NB4 (cell line): Measurements from ENCODE around the gene ARPC1A.

Experiments used
- DNase-seq: peaks from one replicate; pipeline ENCODE4 v3.0.0; 2010; ENCODE audit warnings: low read depth
- H3K4me3 ChIP-seq: one replicate; pipeline ENCODE4 v1.5.1; 2011; ENCODE audit warnings: mild to moderate bottlenecking, low read depth, low read length, moderate library complexity
- MYC ChIP-seq: IDR thresholded peaks from 2 replicates; pipeline ENCODE4 v1.6.1; 2011; ENCODE audit warnings: low read depth, low read length
- POLR2A ChIP-seq: IDR thresholded peaks from 2 replicates; pipeline ENCODE4 v1.6.1; 2011; ENCODE audit warnings: mild to moderate bottlenecking; ENCODE audit not compliant: insufficient read length; ENCODE audit errors: extremely low read depth
- TF ChIP-seq, protein P1 (sequence below): IDR thresholded peaks from 2 replicates; pipeline ENCODE4 v1.6.1; 2011; ENCODE audit warnings: low read depth, low read length
- TF ChIP-seq, protein P2 (sequence below): IDR thresholded peaks from one replicate; pipeline ENCODE4 v1.5.1; 2012; ENCODE audit warnings: low read depth, low read length

ARPC1A gene

DNA sequence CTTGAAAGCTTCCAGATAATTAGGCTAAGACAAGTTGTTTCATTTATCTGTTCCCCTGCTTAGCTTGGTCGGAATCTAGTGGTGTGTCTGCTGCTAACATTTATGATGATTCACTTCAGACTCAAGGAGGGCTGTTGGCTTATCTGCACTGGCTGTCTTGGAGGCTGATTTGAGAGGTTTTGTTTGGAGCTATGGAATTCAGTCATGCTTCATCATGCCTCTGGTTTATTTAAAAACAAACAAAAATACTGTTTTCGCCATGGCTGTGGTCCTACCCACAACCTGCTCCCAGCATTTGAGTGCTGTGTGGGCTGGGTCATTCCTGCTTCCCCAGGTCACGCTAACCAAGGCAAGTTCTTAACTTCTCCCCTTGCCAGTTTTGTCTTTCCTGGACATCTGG lies 37.1 kb downstream of the ARPC1A start:
- TF ChIP-seq, protein P1, sequence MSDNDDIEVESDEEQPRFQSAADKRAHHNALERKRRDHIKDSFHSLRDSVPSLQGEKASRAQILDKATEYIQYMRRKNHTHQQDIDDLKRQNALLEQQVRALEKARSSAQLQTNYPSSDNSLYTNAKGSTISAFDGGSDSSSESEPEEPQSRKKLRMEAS, result no peak
- TF ChIP-seq, protein P2, sequence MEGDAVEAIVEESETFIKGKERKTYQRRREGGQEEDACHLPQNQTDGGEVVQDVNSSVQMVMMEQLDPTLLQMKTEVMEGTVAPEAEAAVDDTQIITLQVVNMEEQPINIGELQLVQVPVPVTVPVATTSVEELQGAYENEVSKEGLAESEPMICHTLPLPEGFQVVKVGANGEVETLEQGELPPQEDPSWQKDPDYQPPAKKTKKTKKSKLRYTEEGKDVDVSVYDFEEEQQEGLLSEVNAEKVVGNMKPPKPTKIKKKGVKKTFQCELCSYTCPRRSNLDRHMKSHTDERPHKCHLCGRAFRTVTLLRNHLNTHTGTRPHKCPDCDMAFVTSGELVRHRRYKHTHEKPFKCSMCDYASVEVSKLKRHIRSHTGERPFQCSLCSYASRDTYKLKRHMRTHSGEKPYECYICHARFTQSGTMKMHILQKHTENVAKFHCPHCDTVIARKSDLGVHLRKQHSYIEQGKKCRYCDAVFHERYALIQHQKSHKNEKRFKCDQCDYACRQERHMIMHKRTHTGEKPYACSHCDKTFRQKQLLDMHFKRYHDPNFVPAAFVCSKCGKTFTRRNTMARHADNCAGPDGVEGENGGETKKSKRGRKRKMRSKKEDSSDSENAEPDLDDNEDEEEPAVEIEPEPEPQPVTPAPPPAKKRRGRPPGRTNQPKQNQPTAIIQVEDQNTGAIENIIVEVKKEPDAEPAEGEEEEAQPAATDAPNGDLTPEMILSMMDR, result no peak
- TF ChIP-seq POLR2A, result no peak
- TF ChIP-seq MYC, result no peak
- no peak overlapping the region for H3K4me3 ChIP-seq
- no peak for DNase-seq

DNA sequence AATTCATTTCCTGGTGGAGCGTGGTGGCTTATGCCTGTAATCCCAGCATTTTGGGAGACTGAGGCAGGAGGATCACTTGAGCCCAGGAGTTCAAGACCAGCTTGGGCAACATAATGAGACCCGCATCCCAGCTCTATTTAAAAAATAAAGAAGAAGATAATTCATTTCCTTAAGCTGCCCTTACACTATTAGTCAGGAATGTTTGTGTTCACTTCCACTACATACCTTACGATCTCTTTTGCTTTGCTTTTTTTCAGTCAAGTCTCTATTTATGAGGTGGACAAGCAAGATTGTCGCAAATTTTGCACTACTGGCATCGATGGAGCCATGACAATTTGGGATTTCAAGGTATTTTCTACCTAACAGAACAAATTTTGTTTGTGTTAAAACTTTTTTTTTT lies 37.6 kb downstream of the ARPC1A start:
- H3K4me3 ChIP-seq, result no peak overlapping the region
- TF ChIP-seq POLR2A (no peak), MYC (no peak)
- TF ChIP-seq, protein P2, result no peak
- TF ChIP-seq, protein P1, result no peak
- DNase-seq, result no peak

DNA sequence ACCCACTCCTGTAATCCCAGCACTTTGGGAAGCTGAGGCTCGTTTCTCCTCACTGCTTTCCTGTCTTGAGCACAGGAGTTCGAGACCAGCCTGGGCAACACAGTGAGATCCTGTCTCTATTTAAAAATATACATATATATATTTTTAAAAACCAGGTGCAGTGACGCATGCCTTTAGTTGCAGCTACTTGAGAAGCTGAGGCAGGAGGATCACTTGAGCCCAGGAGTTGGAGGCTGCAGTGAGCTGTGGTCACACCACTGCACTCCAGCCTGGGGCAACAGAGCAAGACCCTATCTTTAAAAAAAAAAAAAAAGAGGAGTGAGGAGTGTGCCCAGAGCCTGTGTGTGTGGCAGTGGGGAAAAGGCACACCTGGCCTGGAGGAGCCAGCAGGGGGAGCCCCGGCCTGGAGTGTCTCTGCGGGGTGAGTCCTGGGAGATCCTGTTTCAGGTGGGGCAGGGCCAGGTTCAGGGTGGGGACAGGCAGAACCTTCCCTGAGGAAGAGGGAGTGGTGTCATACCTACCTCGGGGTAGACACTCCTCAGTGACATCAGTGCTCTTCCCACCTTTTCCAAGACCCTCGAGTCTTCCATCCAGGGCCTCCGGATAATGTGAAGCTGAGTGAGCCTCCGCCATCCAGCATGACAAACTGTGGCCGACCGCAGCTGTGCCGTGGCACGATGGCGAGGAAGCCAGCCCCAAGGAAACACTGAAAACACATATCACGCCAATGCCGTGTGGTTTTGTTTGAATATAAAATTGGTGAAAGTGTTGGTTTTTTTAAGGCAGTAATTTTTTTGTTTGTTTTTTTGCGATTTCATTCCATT lies 39.8 kb downstream of the ARPC1A start:
- DNase-seq, result peak; percentile 52
- TF ChIP-seq, protein P2, result peak; percentile 72
- no peak for TF ChIP-seq POLR2A
- TF ChIP-seq, protein P1, result 0 out of 2 replicates have a peak, but pooled peaks have one; percentile 3
- H3K4me3 ChIP-seq, result no peak overlapping the region

DNA sequence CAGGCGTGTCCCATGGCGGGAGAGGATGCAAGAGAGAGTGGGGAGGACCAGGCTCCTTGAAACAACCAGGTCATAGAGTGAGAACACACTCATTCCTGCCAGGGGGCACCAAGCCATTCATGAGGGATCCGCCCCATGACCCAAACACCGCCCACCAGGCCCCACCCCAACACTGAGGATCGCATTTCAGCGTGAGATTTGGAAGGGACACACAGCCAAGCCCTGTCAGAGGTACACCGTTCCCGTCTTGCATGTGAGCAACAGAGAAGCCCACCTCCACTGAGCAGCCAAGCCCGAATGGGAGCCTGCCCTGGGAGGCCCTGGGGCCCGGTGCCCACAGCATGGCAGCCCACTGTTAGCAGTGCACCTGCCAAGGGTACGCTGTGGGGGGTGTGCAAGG lies 40.9 kb downstream of the ARPC1A start:
- no peak overlapping the region for H3K4me3 ChIP-seq
- no peak for DNase-seq

DNA sequence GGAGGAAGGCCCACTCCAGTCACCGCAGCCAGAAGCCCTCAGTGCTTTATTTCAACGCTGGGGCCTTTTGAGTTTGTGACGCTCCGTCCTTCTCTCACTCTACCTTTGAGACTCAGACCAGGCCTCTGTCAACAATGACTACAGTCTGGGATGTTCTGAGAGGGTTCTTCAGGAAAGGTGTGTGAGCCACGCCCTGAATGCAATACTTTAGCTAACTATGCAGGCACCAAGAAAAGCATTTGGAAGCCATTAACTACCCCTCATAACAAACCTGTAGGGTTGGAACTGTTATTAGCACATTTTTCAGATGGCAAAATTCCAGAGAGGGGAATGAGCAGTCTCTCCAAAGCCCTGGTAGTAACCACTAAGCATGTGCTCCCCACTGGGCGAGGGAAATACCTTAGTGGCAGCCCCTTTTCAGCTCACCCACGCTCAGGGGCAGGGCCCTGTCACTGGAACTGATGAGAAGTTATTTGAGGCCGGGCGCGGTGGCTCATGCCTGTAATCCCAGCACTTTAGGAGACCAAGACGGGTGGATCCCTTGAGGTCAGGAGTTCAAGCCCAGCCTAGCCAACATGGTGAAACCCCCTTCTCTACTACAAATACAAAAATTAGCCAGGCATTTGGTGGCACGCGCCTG lies 43.2 kb downstream of the ARPC1A start:
- no peak for TF ChIP-seq POLR2A
- no peak for TF ChIP-seq MYC
- TF ChIP-seq, protein P1, result no peak
- TF ChIP-seq, protein P2, result no peak
- no peak for DNase-seq
- no peak overlapping the region for H3K4me3 ChIP-seq

More for the DNA sequence above, 40.9 kb downstream of the ARPC1A start:
- TF ChIP-seq, protein P2, result no peak
- TF ChIP-seq POLR2A (no peak), MYC (no peak)
- TF ChIP-seq, protein P1, result no peak
